T1000 (cell line): Measurements from ENCODE around the gene CMC4.

Experiments
- DNase-seq: peaks from one replicate; lab custom pipeline; 2025; ENCODE audit warnings: mixed read lengths; lab: John Stamatoyannopoulos, UW

CMC4 gene

GRCh38 chrX:155070975-155071693, at the start of gene CMC4, which contains the start of the genes BRCC3 and MTCP1:
CMC4 (minus strand) TSS chrX:155071136; CDS start chrX:155064023, 7,113 bp downstream.
BRCC3 (plus strand) TSS chrX:155071508; CDS start chrX:155071528, 20 bp downstream.
MTCP1 (minus strand) TSS chrX:155071136; CDS start chrX:155066010, 5,126 bp downstream.
- peak; percentile 61 for DNase-seq

- DNase-seq = no peak
Observed at GRCh38 chrX:155115174-155115819, 44.4 kb upstream of the CMC4 start.

GRCh38 chrX:155113097-155113496, 42.2 kb upstream of the CMC4 start:
- no peak for DNase-seq

- DNase-seq = no peak
Observed at GRCh38 chrX:155112171-155112570, 41.2 kb upstream of the CMC4 start.

GRCh38 chrX:155108427-155108826, 37.5 kb upstream of the CMC4 start:
- no peak for DNase-seq

- DNase-seq = no peak
Observed at GRCh38 chrX:155105919-155106318, 35.0 kb upstream of the CMC4 start.

- no peak for DNase-seq
Observed at GRCh38 chrX:155094468-155095061, 23.6 kb upstream of the CMC4 start.

- DNase-seq = no peak
Observed at GRCh38 chrX:155086961-155087735, 16.2 kb upstream of the CMC4 start.

GRCh38 chrX:155086202-155086840, 15.4 kb upstream of the CMC4 start:
- no peak for DNase-seq

GRCh38 chrX:155071694-155072280, 851 bp upstream of the CMC4 start:
- DNase-seq = no peak

GRCh38 chrX:155070663-155070974, 317 bp downstream of the CMC4 start:
- no peak for DNase-seq

GRCh38 chrX:155070038-155070437, 898 bp downstream of the CMC4 start:
- DNase-seq = no peak

GRCh38 chrX:155069414-155069813, 1.5 kb downstream of the CMC4 start:
- no peak for DNase-seq

- peak; percentile 2 for DNase-seq
Observed at GRCh38 chrX:155068165-155068564, 2.8 kb downstream of the CMC4 start.

- DNase-seq = no peak
Observed at GRCh38 chrX:155065035-155065734, 5.8 kb downstream of the CMC4 start.

- DNase-seq = no peak
Observed at GRCh38 chrX:155061760-155062159, 9.2 kb downstream of the CMC4 start.

- DNase-seq = no peak
Observed at GRCh38 chrX:155056877-155057792, 13.8 kb downstream of the CMC4 start.

- no peak for DNase-seq
Observed at GRCh38 chrX:155056471-155056870, 14.5 kb downstream of the CMC4 start.

- no peak for DNase-seq
Observed at GRCh38 chrX:155055494-155055893, 15.4 kb downstream of the CMC4 start.

- DNase-seq = no peak
Observed at GRCh38 chrX:155054255-155054654, 16.7 kb downstream of the CMC4 start.
